IPS-15b (cell line): ENCODE results near the gene MAP3K2.

Experiments used
- H3K27me3 ChIP-seq: one replicate; pipeline ENCODE4 v1.6.1; 2013; ENCODE audit warnings: low read length; ENCODE audit not compliant: control insufficient read depth, insufficient read depth
- H3K36me3 ChIP-seq: one replicate; pipeline ENCODE4 v1.6.1; 2013; ENCODE audit warnings: low read length; ENCODE audit not compliant: control insufficient read depth, insufficient read depth
- H3K4me1 ChIP-seq: one replicate; pipeline ENCODE4 v1.6.1; 2013; ENCODE audit warnings: mild to moderate bottlenecking, low read length; ENCODE audit not compliant: control insufficient read depth, insufficient read depth
- H3K4me3 ChIP-seq: one replicate; pipeline ENCODE4 v1.5.1; 2013; ENCODE audit warnings: low read depth, low read length
- H3K9ac ChIP-seq: one replicate; pipeline ENCODE4 v1.6.1; 2013; ENCODE audit warnings: low read depth, mild to moderate bottlenecking, low read length
- H3K9me3 ChIP-seq: one replicate; pipeline ENCODE4 v1.6.1; 2013; ENCODE audit warnings: mild to moderate bottlenecking, low read length; ENCODE audit not compliant: control insufficient read depth, insufficient read depth

MAP3K2 gene

DNA sequence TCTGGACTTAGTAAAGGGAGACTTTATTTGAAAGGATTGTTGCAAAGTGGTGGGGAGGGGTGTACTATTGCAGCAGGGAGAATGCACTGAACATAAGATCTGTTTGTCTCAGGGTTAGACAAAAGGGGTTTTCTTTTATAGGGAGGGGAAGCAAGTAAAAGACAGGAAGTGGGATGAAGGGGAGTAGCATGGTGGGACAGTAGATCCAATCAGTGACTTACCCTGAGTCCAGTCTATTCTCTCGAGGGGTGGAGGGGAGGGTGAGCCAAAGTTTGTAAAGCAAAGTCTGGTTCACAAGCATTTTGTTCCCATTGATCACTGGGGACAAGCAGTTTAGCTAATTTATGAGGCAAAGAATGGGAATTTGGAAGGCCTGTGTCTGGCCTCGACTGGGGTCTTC lies 132.6 kb downstream of the MAP3K2 start:
- Histone ChIP-seq H3K4me1 (no peaks in the 10 kb centered on the region), H3K9me3 (no peaks in the 10 kb centered on the region), H3K36me3 (peaks cover 27% of the 10 kb centered on the region), H3K4me3 (no peak overlapping the region), H3K27me3 (no peaks in the 10 kb centered on the region), H3K9ac (no peak overlapping the region)

DNA sequence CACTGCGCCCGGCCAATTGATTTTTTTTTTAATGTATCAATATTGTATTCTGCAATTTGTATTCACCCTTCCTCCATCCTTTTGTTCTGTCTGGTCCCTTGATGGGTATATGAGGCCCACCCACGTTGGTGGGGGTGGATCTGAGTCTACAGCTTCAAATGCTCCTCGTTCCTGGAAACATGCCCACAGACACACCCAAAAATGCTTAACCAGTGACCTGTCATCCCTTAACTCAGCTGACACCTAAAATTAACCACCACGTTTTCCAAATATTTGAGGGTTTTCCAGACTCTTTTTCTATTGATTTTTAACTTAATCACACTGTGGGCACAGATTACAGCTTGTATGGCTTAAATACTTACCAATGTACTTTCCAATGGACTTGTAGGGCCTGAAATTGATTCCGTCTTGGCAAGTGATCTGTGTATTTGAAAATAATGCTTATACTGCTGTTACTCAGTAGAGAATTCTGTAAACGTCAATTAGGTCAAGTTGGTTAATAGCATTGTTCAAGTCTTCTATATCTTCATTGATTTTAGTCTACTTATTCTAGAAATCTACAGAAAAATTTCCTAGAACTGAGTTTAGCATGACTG lies 133.3 kb downstream of the MAP3K2 start:
- H3K4me1 ChIP-seq = no peaks in the 10 kb centered on the region
- H3K9ac ChIP-seq = no peak overlapping the region
- peaks cover 24% of the 10 kb centered on the region for H3K36me3 ChIP-seq
- no peaks in the 10 kb centered on the region for H3K9me3 ChIP-seq
- no peaks in the 10 kb centered on the region for H3K27me3 ChIP-seq
- H3K4me3 ChIP-seq = no peak overlapping the region
